PC-3 (cell line): ENCODE measurements around the gene GSTM4. TPM values are rescaled to one million over a fixed set of nuclear protein-coding genes. Genes with fewer than 3 reads are reported as not detected.

Experiments used
- ATAC-seq: fragments of 200-7000 bp; cut with Tn5 transposase; 2 replicates; pipeline ENCODE4 v1.9.1; 2020; ENCODE audit warnings: mild to moderate bottlenecking, moderate library complexity
- BruUV-seq: library from RNA; stranded (reverse); fragments of 400-500 nt; replicated peaks from 2 replicates; lab custom pipeline; 2021; lab: Mats Ljungman, UMichigan
- CTCF ChIA-PET: fragments of 300-600 bp; sonication (Branson Sonifier 250); formaldehyde crosslinking; loops from one replicate; lab custom pipeline; 2022; ENCODE audit warnings: antibody characterized with exemption; lab: Charles Lee
- POLR2A ChIA-PET: fragments of 300-600 bp; sonication (Branson Sonifier 250); formaldehyde crosslinking; loops from one replicate; lab custom pipeline; 2022; ENCODE audit warnings: antibody characterized with exemption; ENCODE audit not compliant: unreplicated experiment; lab: Charles Lee
- DNase-seq: peaks from one replicate; pipeline ENCODE4 v3.0.0-alpha.2; 2015
- H2AFZ ChIP-seq: fragments of 300-600 bp; sonication (generic); 2 replicates; pipeline ENCODE4 v1.6.0; 2016; ENCODE audit warnings: antibody characterized with exemption, low read length
- H3F3A ChIP-seq: fragments of 300-600 bp; sonication (generic); one replicate; pipeline ENCODE4 v1.6.0; 2017; ENCODE audit warnings: antibody characterized with exemption, low read length, control low read depth, mild to moderate bottlenecking; ENCODE audit not compliant: unreplicated experiment
- H3K27ac ChIP-seq: fragments of 300-600 bp; sonication (generic); 2 replicates; pipeline ENCODE4 v1.5.1; 2016; ENCODE audit warnings: mild to moderate bottlenecking, low read length
- H3K27me3 ChIP-seq: fragments of 300-600 bp; sonication (generic); 2 replicates; pipeline ENCODE4 v1.6.1; 2016; ENCODE audit warnings: low read length, mixed read lengths
- H3K36me3 ChIP-seq: fragments of 300-600 bp; sonication (generic); 2 replicates; pipeline ENCODE4 v1.6.1; 2016; ENCODE audit warnings: low read depth, mixed run types, low read length, mixed read lengths
- H3K4me1 ChIP-seq: fragments of 300-600 bp; sonication (generic); 2 replicates; pipeline ENCODE4 v1.5.1; 2016; ENCODE audit warnings: low read length; ENCODE audit not compliant: insufficient read depth
- H3K4me2 ChIP-seq: fragments of 300-600 bp; sonication (generic); 2 replicates; pipeline ENCODE4 v1.6.0; 2016; ENCODE audit warnings: low read length
- H3K4me3 ChIP-seq: fragments of 300-600 bp; sonication (generic); 2 replicates; pipeline ENCODE4 v1.5.1; 2016; ENCODE audit warnings: mild to moderate bottlenecking, low read length, mixed read lengths
- H3K79me2 ChIP-seq: fragments of 300-600 bp; sonication (generic); 2 replicates; pipeline ENCODE4 v1.6.1; 2017; ENCODE audit warnings: low read length, mixed read lengths
- H3K9ac ChIP-seq: fragments of 300-600 bp; sonication (generic); 2 replicates; pipeline ENCODE4 v1.6.0; 2016; ENCODE audit warnings: mild to moderate bottlenecking, low read length
- H3K9me2 ChIP-seq: fragments of 300-600 bp; sonication (generic); replicated peaks from 2 replicates; pipeline ENCODE4 v1.6.1; 2016; ENCODE audit warnings: mixed run types, low read length, mixed read lengths
- H3K9me3 ChIP-seq: fragments of 300-600 bp; sonication (generic); 2 replicates; pipeline ENCODE4 v1.6.1; 2016; ENCODE audit warnings: low read length, mixed read lengths
- H4K20me1 ChIP-seq: fragments of 300-600 bp; sonication (generic); 2 replicates; pipeline ENCODE4 v1.6.1; 2016; ENCODE audit warnings: low read length, mixed read lengths
- EZH2 ChIP-seq: fragments of 300-600 bp; sonication (generic); IDR thresholded peaks from one replicate; pipeline ENCODE4 v1.6.1; 2017; ENCODE audit warnings: antibody characterized with exemption, mild to moderate bottlenecking, low read length; ENCODE audit not compliant: unreplicated experiment
- EZH2phosphoT487 ChIP-seq: fragments of 300-600 bp; sonication (generic); IDR thresholded peaks from 2 replicates; pipeline ENCODE4 v1.6.1; 2018; ENCODE audit warnings: mild to moderate bottlenecking, antibody characterized with exemption, low read length, borderline replicate concordance
- intact Hi-C: fragments of 100-400 bp; cut with micrococcal nuclease; formaldehyde crosslinking; loops from 2 replicates; pipeline ENCODE4 v1.9.0; 2023
- total RNA-seq: library from RNA; depleted of rRNA; stranded (reverse); fragments of >200 nt; gene quantifications from 2 replicates; pipeline ENCODE4 v1.2.3, GENCODE V29; 2014
- TF ChIP-seq, protein P1 (sequence below): fragments of 300-600 bp; sonication (generic); conservative IDR thresholded peaks from 2 replicates; pipeline ENCODE4 v1.5.1; 2017; ENCODE audit warnings: antibody characterized with exemption, low read depth, mild to moderate bottlenecking, low read length

GSTM4 gene
- total RNA-seq, 1 experiment from 2014 or later: 25.9 TPM

GRCh38 chr1:109664671-109665070 lies 8.8 kb downstream of the GSTM4 start:
- Histone ChIP-seq H3K79me2 (no peaks in the 10 kb centered on the region), H3K4me2 (no peak overlapping the region), H3K9me2 (no peaks in the 10 kb centered on the region), H4K20me1 (no peaks in the 10 kb centered on the region), H3K9me3 (no peaks in the 10 kb centered on the region), H3K27me3 (no peaks in the 10 kb centered on the region), H3F3A (no peaks in the 10 kb centered on the region), H3K27ac (peak overlapping the region; percentile 45), H3K9ac (no peak overlapping the region), H3K36me3 (no peaks in the 10 kb centered on the region), H3K4me3 (no peak overlapping the region), H3K4me1 (peaks cover 28% of the 10 kb centered on the region), H2AFZ (no peak overlapping the region)
- DNase-seq (peak; percentile 60), ATAC-seq (peak; percentile 14; the same call in 1 of the 2 replicates)
- intact Hi-C loops: no loop called here
- CTCF ChIA-PET: no interaction called here
- BruUV-seq: no TSS peak
- POLR2A ChIA-PET: no interaction called here
- no peak for TF ChIP-seq EZH2
- TF ChIP-seq, protein P1, sequence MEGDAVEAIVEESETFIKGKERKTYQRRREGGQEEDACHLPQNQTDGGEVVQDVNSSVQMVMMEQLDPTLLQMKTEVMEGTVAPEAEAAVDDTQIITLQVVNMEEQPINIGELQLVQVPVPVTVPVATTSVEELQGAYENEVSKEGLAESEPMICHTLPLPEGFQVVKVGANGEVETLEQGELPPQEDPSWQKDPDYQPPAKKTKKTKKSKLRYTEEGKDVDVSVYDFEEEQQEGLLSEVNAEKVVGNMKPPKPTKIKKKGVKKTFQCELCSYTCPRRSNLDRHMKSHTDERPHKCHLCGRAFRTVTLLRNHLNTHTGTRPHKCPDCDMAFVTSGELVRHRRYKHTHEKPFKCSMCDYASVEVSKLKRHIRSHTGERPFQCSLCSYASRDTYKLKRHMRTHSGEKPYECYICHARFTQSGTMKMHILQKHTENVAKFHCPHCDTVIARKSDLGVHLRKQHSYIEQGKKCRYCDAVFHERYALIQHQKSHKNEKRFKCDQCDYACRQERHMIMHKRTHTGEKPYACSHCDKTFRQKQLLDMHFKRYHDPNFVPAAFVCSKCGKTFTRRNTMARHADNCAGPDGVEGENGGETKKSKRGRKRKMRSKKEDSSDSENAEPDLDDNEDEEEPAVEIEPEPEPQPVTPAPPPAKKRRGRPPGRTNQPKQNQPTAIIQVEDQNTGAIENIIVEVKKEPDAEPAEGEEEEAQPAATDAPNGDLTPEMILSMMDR: no peak
- no peak for TF ChIP-seq EZH2phosphoT487

GRCh38 chr1:109667452-109668122 lies 11.7 kb downstream of the GSTM4 start, which contains the start of gene GSTM2:
GSTM2 (plus strand) TSS chr1:109668057; CDS start chr1:109668116, 59 bp downstream.
- CTCF ChIA-PET: no interaction called here
- no peaks in the 10 kb centered on the region for H3F3A ChIP-seq
- H3K9ac ChIP-seq: peak within 1 kb of the TSS; percentile 4; the same call in 1 of the 2 replicates
- no peaks in the 10 kb centered on the region for H3K27me3 ChIP-seq
- H3K9me2 ChIP-seq: no peaks in the 10 kb centered on the region
- H4K20me1 ChIP-seq: no peaks in the 10 kb centered on the region
- DNase-seq (peak; percentile 86), ATAC-seq (peak; percentile 99)
- H3K79me2 ChIP-seq: no peaks in the 10 kb centered on the region
- BruUV-seq: no TSS peak
- H3K4me1 ChIP-seq: peaks cover 28% of the 10 kb centered on the region
- intact Hi-C loops: no loop called here
- no peak within 1 kb of the TSS for H3K27ac ChIP-seq
- H3K4me3 ChIP-seq: peak within 1 kb of the TSS; percentile 64
- POLR2A ChIA-PET: interaction anchor here (0.6 kb wide), 1 partner anchor 919 kb away, joined by 3 read pairs; no protein-coding TSS in a partner anchor
- H3K36me3 ChIP-seq: no peaks in the 10 kb centered on the region
- no peaks in the 10 kb centered on the region for H3K9me3 ChIP-seq
- peak within 1 kb of the TSS; percentile 69 for H2AFZ ChIP-seq
- H3K4me2 ChIP-seq: peak within 1 kb of the TSS; percentile 75
- TF ChIP-seq, protein P1: no peak
- no peak for TF ChIP-seq EZH2
- TF ChIP-seq EZH2phosphoT487: no peak

- Histone ChIP-seq H3K9ac (peak overlapping the region; percentile 4; the same call in 1 of the 2 replicates), H3K4me2 (peak overlapping the region; percentile 75), H3K4me1 (peaks cover 28% of the 10 kb centered on the region), H3K9me2 (no peaks in the 10 kb centered on the region), H3F3A (no peaks in the 10 kb centered on the region), H3K36me3 (no peaks in the 10 kb centered on the region), H3K27ac (no peak overlapping the region), H2AFZ (peak overlapping the region; percentile 69), H3K4me3 (peak overlapping the region; percentile 64), H3K27me3 (no peaks in the 10 kb centered on the region), H3K9me3 (no peaks in the 10 kb centered on the region), H4K20me1 (no peaks in the 10 kb centered on the region), H3K79me2 (no peaks in the 10 kb centered on the region)
- TSS peak; percentile 30 for BruUV-seq
- DNase-seq (no peak), ATAC-seq (peak; percentile 20)
- ChIA-PET CTCF (no interaction called here), POLR2A (no interaction called here)
- intact Hi-C loops: no loop called here
- no peak for TF ChIP-seq EZH2
These were observed 12.3 kb downstream of the GSTM4 start for GRCh38 chr1:109668123-109668775.
